Neutrophil (primary cell): ENCODE measurements around the gene ZNF605.

Experiments used
- H3K27ac ChIP-seq: fragments of 200-600 bp; sonication (generic); 2 replicates; pipeline ENCODE4 v1.5.1; 2016; ENCODE audit warnings: mild to moderate bottlenecking, moderate library complexity
- H3K27me3 ChIP-seq: fragments of 200-600 bp; sonication (generic); 2 replicates; pipeline ENCODE4 v1.6.0; 2016; ENCODE audit warnings: mild to moderate bottlenecking
- H3K36me3 ChIP-seq: fragments of 200-600 bp; sonication (generic); 2 replicates; pipeline ENCODE4 v1.5.1; 2017
- H3K4me1 ChIP-seq, 2 experiments: fragments of 200-600 bp in 1 of 2; sonication (generic) in 1 of 2; 1 replicate in 1 of 2; 2 replicates in 1 of 2; pipeline versions ENCODE4 v1.5.1 to v1.6.1; 2013 to 2016; ENCODE audit warnings: low read depth in 1 of 2, low read length in 1 of 2, mild to moderate bottlenecking in 1 of 2, moderate library complexity in 1 of 2; ENCODE audit not compliant: control insufficient read depth in 1 of 2, insufficient read depth in 1 of 2
- H3K4me3 ChIP-seq, 2 experiments: fragments of 200-600 bp in 1 of 2; sonication (generic) in 1 of 2; 1 replicate in 1 of 2; 2 replicates in 1 of 2; pipeline ENCODE4 v1.5.1; 2013 to 2016; ENCODE audit warnings: low read depth in 1 of 2, low read length in 1 of 2, mild to moderate bottlenecking in 1 of 2, moderate library complexity in 1 of 2
- H3K9me3 ChIP-seq: fragments of 200-600 bp; sonication (generic); 2 replicates; pipeline ENCODE4 v1.5.1; 2016
- TF ChIP-seq, protein P1 (sequence below): fragments of 200-600 bp; sonication (generic); IDR thresholded peaks from 2 replicates; pipeline ENCODE4 v1.5.1; 2016; ENCODE audit warnings: antibody characterized with exemption

Gene ZNF605

DNA sequence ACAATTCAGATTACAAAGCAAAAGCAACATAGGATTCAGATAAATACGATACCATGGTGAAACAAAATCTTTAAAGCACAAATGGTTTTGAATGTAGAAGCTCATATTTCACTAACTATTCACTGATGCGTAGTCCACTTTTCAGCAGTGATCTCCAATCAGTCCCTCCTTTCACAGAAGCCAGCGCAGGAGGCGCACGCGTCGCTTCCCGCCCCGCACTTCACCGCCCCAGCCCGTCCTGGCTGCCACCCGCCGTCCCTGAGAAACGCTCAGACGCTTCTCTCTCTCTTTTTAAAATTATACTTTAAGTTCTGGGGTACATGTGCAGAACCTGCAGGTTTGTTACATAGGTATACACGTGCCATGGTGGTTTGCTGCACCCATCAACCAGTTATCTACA is 48.9 kb downstream of the ZNF605 start:
- TF ChIP-seq, protein P1, sequence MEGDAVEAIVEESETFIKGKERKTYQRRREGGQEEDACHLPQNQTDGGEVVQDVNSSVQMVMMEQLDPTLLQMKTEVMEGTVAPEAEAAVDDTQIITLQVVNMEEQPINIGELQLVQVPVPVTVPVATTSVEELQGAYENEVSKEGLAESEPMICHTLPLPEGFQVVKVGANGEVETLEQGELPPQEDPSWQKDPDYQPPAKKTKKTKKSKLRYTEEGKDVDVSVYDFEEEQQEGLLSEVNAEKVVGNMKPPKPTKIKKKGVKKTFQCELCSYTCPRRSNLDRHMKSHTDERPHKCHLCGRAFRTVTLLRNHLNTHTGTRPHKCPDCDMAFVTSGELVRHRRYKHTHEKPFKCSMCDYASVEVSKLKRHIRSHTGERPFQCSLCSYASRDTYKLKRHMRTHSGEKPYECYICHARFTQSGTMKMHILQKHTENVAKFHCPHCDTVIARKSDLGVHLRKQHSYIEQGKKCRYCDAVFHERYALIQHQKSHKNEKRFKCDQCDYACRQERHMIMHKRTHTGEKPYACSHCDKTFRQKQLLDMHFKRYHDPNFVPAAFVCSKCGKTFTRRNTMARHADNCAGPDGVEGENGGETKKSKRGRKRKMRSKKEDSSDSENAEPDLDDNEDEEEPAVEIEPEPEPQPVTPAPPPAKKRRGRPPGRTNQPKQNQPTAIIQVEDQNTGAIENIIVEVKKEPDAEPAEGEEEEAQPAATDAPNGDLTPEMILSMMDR, result no peak
- Histone ChIP-seq H3K36me3 (no peaks in the 10 kb centered on the region), H3K27me3 (peaks cover 77% of the 10 kb centered on the region), H3K4me3 (no peak overlapping the region), H3K27ac (no peak overlapping the region), H3K4me1 (peaks cover 12 to 15% of the 10 kb centered on the region in 2 experiments), H3K9me3 (peaks cover 15% of the 10 kb centered on the region)

DNA sequence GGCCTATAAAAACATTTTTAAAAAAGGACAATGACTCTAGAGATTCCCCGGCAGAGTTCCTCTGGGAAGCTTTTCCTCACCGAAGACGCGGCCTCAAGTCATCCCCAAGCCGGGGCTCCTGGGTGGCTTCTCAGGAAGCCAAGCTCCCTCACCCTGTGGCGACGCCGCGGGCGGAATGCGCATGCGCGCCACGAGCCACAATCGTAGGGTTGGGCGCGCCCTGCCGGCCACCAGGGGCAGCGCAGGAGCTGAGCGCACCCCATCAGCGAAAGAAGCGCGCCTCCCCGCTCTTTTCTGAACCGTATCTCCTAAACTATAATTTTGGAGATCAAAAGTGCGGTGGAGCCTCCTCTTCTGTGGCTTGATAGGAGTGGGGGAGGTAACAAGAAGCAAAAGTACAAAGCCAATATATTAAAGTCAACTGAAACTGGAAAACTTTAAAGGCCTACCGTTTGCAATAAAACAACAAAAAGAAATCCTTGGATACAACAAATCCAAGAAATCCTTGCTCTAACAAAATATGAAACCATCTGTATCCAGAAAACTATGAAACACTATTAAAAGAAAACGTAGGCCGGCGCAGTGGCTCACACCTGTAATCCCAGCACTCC is 51.3 kb downstream of the ZNF605 start:
- peaks cover 12 to 15% of the 10 kb centered on the region in 2 experiments for H3K4me1 ChIP-seq
- H3K4me3 ChIP-seq, result peak overlapping the region in 1 of 2 experiments; percentile 18
- H3K27me3 ChIP-seq, result peaks cover 64% of the 10 kb centered on the region
- H3K27ac ChIP-seq, result no peak overlapping the region
- no peaks in the 10 kb centered on the region for H3K36me3 ChIP-seq
- TF ChIP-seq, protein P1, result peak; percentile 74
- peaks cover 15% of the 10 kb centered on the region for H3K9me3 ChIP-seq

DNA sequence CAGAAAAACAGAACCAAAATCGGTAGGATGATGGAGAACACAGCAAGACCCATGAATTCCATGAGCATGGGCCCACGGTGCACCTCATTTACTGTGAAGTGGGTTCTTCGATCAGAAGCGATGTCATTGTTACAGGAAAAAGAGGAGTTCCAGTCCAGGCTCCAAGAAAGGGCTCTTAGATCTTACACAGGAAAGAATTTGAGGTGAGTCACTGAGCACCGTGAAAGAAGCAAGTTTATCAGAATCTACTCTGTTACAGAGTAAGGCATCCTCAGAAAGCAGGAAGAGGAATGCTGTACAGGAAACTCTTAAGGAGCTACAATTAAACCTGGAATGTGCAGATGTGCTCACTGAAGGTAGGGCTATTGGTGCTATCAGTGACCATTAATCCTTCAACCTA is 57.1 kb downstream of the ZNF605 start:
- H3K4me3 ChIP-seq, result no peak overlapping the region
- H3K27me3 ChIP-seq, result peaks cover 6% of the 10 kb centered on the region
- peaks cover 6% of the 10 kb centered on the region for H3K9me3 ChIP-seq
- no peaks in the 10 kb centered on the region for H3K36me3 ChIP-seq
- no peaks in the 10 kb centered on the region for H3K4me1 ChIP-seq
- TF ChIP-seq, protein P1, result no peak
- H3K27ac ChIP-seq, result no peak overlapping the region

DNA sequence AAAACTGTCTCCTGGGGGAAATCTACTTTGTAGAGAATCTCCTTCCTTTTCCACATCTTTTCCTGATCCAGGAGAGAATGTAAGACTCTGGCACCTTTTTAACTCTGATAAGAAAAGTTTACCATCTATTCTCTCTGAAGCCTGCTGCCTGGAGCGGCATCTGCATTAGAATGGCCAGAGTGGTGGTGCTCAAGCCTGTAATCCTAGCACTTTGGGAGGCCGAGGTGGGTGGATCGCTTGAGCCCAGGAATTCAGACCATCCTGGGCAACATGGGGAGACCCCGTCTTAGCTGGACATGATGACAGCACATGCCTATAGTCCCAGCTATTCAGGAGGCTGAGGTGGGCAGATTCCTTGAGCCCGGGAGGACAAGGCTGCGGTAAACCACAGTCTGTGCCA is 67.3 kb downstream of the ZNF605 start:
- H3K9me3 ChIP-seq, result no peaks in the 10 kb centered on the region
- peak overlapping the region in 1 of 2 experiments; percentile 93 for H3K4me3 ChIP-seq
- TF ChIP-seq, protein P1, result no peak
- peaks cover 4% of the 10 kb centered on the region for H3K27me3 ChIP-seq
- peaks cover 11% of the 10 kb centered on the region for H3K36me3 ChIP-seq
- peaks cover 16% of the 10 kb centered on the region in 2 experiments for H3K4me1 ChIP-seq
- H3K27ac ChIP-seq, result no peak overlapping the region

DNA sequence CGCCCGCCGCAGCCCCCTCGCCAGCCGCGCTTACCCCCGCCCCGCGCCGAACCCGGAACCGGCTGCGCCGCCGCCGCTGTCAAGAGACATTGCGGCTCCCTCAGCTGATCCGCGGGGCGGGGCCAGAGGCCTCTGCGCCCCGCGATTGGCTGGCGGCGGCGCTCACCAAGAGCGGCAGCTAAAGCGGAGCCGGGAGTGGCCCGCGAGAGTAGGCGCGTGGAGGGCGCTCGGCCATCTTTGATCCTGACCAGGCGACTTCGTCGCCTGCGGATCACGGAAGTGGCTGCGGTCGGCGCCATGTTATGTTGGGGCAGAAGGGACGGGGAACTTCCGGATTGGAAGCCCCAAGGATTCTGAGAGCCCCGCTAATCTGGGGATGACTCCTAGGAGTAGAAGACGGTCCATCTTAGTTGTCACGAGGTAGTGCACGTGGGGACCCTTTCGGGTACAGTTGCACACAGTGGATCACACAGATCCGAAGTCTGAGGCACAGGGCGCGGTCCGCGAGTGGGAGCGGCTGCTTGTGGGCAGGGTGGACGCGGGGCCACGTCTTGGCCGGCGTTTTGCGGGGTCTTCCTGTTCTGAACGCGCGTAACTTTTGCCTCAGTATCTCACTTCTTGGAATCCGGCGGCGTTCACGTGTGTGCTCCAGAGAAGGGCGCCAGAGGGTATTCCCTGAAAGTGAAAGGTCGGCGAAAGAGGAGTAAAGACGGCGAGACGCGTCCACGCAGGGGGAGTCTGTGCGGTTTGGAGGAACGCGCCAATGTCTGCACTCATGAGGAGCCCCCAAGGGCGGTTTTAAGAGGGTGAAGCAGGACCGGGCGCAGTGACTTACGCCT is 68.4 kb downstream of the ZNF605 start, which contains the start of gene CHFR:
Gene CHFR, minus strand, starts transcription at position 93 of the 839 bp plus-strand sequence. CDS start 277 bp downstream, outside the sequence.
- Histone ChIP-seq H3K9me3 (no peaks in the 10 kb centered on the region), H3K36me3 (peaks cover 20% of the 10 kb centered on the region), H3K27ac (peak within 1 kb of the TSS; percentile 92), H3K4me3 (peak within 1 kb of the TSS; percentile 70 to 93), H3K27me3 (peaks cover 4% of the 10 kb centered on the region), H3K4me1 (peaks cover 16% of the 10 kb centered on the region in 2 experiments)
- TF ChIP-seq, protein P1, result peak; percentile 40
